IPS-20b (cell line): ENCODE data around the gene DDC.
"Not testable (repeated sequence)": the region's sequence is repeated elsewhere in the genome, so short reads cannot be mapped to it uniquely, and the experiment has no call there.

Source experiments
- H3K27ac ChIP-seq: one replicate; pipeline ENCODE4 v1.5.1; 2013; ENCODE audit warnings: low read length
- H3K27me3 ChIP-seq: 2 replicates; pipeline ENCODE4 v1.6.1; 2013; ENCODE audit warnings: mild to moderate bottlenecking, low read length, inconsistent platforms; ENCODE audit not compliant: insufficient read depth
- H3K36me3 ChIP-seq: 2 replicates; pipeline ENCODE4 v1.6.1; 2013; ENCODE audit warnings: low read depth, mild to moderate bottlenecking, inconsistent platforms, low read length, moderate library complexity; ENCODE audit not compliant: insufficient read depth
- H3K4me1 ChIP-seq: 2 replicates; pipeline ENCODE4 v1.6.1; 2013; ENCODE audit warnings: mild to moderate bottlenecking, control low read depth, inconsistent platforms, low read length, moderate library complexity; ENCODE audit not compliant: insufficient read depth
- H3K4me3 ChIP-seq: 2 replicates; pipeline ENCODE4 v1.5.1; 2013; ENCODE audit warnings: mild to moderate bottlenecking, low read length, inconsistent platforms
- H3K9ac ChIP-seq: 2 replicates; pipeline ENCODE4 v1.6.1; 2013; ENCODE audit warnings: low read depth, mild to moderate bottlenecking, inconsistent platforms, low read length, moderate library complexity
- H3K9me3 ChIP-seq: 2 replicates; pipeline ENCODE4 v1.6.1; 2013; ENCODE audit warnings: mild to moderate bottlenecking, low read depth, low read length, inconsistent platforms; ENCODE audit not compliant: insufficient read depth

DDC gene

DNA sequence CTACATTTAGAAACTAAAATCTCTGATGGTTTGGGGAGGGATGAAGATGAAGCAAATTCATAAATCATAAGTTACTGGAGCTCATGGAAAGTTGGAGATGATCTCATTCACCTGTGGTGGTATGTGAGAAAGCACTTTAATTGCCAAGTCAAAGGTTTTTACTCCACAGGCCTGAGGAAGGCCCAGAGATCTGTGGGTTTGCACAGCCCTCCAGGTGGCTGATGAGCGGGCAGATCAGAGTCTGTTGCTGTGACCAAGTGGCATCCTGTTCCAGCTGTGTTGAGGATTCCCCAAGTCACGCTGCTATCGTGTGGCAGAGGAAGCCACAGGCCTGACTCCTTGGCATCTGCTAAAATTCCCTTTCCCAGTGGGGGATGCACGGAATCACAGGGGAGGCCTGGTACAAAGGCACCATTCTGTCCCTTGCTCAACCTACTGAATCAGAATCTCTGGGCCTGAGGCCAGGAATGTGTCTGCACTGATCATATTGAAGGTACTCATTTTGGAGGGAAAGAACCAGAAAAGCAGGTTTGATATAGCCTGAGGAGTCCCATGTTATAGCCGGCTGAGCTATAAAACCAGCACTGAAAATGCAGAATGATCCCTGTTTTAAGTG, 19.7 kb upstream of the DDC start:
- no peak overlapping the region for H3K4me3 ChIP-seq
- H3K36me3 ChIP-seq = no peaks in the 10 kb centered on the region
- no peaks in the 10 kb centered on the region for H3K4me1 ChIP-seq
- H3K27ac ChIP-seq = no peak overlapping the region
- no peaks in the 10 kb centered on the region for H3K27me3 ChIP-seq
- H3K9ac ChIP-seq = no peak overlapping the region
- H3K9me3 ChIP-seq = peaks cover 24% of the 10 kb centered on the region

DNA sequence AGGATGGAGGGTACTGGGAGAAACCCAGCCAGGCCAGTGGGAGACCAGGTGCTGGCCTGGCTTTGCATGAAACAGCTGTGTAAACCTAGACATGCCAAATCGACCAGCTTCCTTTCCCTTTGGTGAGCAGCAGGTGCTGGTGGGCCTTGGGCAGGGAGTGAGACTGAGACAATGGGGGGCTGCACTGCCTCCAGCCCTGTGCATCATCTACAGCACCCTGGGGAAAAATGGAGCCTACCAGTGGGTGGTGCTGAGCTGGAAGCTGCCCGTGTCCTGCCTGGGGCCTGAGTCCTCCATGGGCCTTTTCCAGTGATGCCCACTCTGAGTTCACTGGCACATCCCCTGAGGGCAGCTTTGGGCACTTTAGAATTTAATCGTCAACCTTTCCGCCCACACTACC, 19.2 kb upstream of the DDC start:
- no peaks in the 10 kb centered on the region for H3K4me1 ChIP-seq
- H3K27ac ChIP-seq = no peak overlapping the region
- no peak overlapping the region for H3K4me3 ChIP-seq
- H3K9ac ChIP-seq = no peak overlapping the region
- H3K36me3 ChIP-seq = no peaks in the 10 kb centered on the region
- H3K9me3 ChIP-seq = peaks cover 24% of the 10 kb centered on the region
- H3K27me3 ChIP-seq = no peaks in the 10 kb centered on the region

DNA sequence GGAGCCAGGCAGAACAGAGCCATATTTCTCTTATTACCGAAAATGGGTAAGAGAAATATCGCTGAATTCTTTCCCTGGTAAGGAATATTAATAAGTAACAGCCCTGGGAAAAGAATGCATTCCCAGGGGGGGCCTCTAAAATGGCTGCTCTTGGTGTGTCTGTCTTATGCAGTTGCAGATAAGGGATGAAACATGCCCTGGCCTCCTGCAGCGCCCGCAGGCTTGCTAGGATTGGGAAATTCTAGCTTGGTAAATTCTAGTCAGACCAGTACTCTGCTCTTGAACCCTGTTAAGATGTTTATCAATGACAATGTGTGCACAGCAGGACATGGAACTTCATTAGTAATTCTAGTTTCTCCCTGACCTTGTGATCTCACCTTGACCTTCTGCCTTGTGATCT, 18.1 kb upstream of the DDC start:
- H3K36me3 ChIP-seq, H3K4me1 ChIP-seq, H3K4me3 ChIP-seq, H3K9ac ChIP-seq, H3K27ac ChIP-seq, H3K27me3 ChIP-seq: not testable (repeated sequence)
- peaks cover 24% of the 10 kb centered on the region for H3K9me3 ChIP-seq

DNA sequence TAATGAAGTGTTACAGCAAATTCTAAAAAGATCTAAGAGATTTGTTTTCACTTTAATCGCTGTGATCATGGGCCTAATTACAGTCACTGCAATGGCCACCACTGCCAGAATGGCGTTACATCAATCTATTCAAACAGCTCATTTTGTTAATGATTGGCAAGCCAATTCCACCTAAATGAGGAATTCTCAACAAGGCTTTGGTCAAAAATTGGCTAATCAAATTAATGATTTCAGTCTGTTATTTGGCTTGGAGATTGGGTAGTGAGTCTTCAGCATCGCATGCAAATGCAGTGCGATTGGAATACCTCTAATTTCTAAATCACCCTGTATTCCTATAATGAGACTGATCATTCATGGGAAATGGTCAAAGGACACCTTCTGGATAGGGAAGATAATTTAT, 17.1 kb upstream of the DDC start:
- H3K27ac ChIP-seq, H3K9ac ChIP-seq, H3K4me1 ChIP-seq, H3K36me3 ChIP-seq, H3K27me3 ChIP-seq, H3K4me3 ChIP-seq: not testable (repeated sequence)
- peaks cover 31% of the 10 kb centered on the region for H3K9me3 ChIP-seq

DNA sequence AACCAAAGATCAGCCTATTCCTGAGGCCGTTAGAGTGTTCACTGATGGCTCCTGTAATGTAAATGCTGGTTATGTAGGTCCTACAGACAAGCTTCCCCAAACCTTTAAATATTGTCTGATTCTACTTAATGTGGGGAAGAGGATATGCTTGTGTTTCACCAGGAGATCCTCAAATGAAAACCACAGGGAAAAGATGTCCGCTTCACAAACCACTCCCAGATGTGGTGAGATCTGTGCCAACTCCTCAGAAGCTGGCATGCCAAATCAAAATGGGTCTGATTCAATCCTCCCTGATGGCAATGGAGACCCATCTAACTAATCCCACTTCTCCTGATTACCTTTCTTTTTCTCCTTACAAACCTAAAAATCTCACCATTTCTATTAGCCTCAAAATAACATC, 15.5 kb upstream of the DDC start:
- H3K27ac ChIP-seq, H3K9ac ChIP-seq, H3K36me3 ChIP-seq, H3K27me3 ChIP-seq, H3K4me3 ChIP-seq, H3K4me1 ChIP-seq: not testable (repeated sequence)
- peaks cover 36% of the 10 kb centered on the region for H3K9me3 ChIP-seq

DNA sequence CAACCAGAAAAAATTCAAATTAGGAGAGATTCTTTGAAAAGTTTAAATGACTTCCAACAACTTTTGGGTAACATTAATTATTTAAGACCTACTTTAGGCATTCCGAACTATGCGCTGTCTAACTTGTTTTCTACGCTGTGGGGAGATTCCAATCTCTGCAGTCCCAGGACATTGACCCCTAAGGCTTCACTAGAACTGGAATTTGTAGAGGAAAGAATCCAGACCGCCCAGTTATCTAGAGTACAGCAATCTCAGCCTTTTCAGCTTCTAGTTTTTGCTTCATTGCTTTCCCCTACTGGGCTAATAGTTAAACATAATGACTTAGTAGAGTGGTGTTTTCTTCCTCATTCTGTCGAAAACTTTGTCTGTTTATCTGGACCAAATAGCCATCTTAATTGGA, 14.9 kb upstream of the DDC start:
- Histone ChIP-seq H3K9ac (no peak overlapping the region), H3K27ac (no peak overlapping the region), H3K4me1 (no peaks in the 10 kb centered on the region), H3K36me3 (no peaks in the 10 kb centered on the region), H3K27me3 (no peaks in the 10 kb centered on the region), H3K4me3 (no peak overlapping the region), H3K9me3 (peaks cover 35% of the 10 kb centered on the region)

DNA sequence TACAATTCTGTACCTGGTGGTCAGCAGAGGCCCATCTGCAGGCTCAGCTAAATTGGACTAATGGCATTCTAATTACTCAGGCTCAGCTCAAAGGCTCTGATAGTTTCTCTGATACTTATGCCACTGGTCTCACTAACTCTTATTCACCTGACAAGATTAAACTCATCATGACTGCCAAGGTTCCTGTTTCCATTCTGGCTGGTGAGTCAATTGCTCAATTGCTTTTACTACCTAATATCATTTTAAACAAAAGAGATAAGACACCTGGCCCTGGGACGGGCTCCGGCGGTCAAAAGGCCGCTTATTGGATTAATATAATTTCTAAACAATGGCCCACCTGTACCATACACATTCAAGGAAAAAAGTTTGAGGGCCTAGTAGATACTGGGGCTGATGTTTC, 12.9 kb upstream of the DDC start:
- not testable (repeated sequence) for H3K36me3 ChIP-seq, H3K9ac ChIP-seq, H3K4me3 ChIP-seq, H3K27ac ChIP-seq, H3K27me3 ChIP-seq, H3K4me1 ChIP-seq
- peaks cover 15% of the 10 kb centered on the region for H3K9me3 ChIP-seq

DNA sequence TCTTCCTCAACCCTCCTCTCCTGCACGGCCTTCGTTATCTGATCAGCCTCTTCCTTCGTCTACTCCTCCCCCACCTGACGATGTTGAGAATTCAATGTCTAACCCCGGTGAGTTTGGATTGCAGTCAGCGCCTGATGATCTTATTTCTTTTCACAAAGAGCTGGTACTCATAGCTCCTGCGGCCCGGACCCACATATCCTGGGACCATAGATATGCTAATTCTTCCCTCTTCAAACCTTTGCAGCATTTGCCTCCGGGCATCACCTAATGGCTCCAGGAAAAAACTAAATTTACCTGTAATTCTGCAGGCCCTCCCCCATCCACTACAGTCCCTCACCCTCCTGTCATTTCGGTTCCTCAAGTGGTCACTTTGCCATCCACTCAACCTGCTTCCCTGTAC, 12.4 kb upstream of the DDC start:
- H3K27me3 ChIP-seq = no peaks in the 10 kb centered on the region
- H3K9ac ChIP-seq = no peak overlapping the region
- H3K9me3 ChIP-seq = peaks cover 12% of the 10 kb centered on the region
- H3K27ac ChIP-seq = no peak overlapping the region
- H3K4me1 ChIP-seq = no peaks in the 10 kb centered on the region
- no peaks in the 10 kb centered on the region for H3K36me3 ChIP-seq
- no peak overlapping the region for H3K4me3 ChIP-seq

DNA sequence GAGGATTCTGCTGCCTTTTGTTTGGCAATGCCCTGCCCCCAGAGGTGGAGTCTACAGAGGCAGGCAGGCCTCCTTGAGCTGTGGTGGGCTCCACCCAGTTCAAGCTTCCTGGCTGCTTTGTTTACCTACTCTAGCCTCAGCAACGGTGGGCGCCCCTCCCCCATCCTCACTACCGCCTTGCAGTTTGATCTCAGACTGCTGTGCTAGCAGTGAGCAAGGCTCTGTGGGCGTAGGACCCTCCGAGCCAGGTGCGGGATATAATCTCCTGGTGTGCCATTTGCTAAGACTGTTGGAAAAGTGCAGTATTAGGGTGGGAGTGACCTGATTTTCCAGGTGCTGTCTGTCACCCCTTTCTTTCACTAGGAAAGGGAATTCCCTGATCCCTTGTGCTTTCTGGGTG, 11.2 kb upstream of the DDC start:
- not testable (repeated sequence) for H3K4me1 ChIP-seq, H3K27me3 ChIP-seq, H3K36me3 ChIP-seq, H3K27ac ChIP-seq, H3K4me3 ChIP-seq, H3K9ac ChIP-seq
- H3K9me3 ChIP-seq = peaks cover 12% of the 10 kb centered on the region

DNA sequence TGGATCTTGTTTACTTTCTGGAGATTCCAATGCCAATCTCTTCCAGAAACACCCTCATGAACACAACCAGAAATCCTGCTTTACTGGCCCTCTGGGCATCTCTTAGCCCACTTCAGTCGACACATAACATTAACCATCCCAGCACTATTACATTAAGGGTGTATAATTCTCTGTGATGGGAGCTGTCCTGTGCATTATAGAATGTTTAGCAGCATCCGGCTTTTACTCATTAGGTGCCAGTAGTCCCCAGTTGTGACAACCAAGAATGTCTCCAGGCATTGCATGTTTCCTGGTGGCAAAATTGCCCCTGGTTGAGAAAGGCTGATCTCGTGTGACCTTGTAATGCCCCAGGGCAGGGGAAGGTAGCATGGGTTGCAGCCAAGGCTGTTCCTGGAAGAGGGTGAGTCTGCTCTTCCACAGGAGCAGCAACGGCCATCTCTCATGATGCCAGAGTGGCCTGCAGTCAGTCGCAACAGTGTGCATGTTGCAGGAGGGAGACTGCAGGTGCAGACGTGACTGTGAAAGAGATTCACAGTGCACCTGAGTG, 2.6 kb upstream of the DDC start:
- no peak overlapping the region for H3K27ac ChIP-seq
- H3K9ac ChIP-seq = no peak overlapping the region
- H3K9me3 ChIP-seq = peaks cover 4% of the 10 kb centered on the region; the same call in 1 of the 2 replicates
- no peaks in the 10 kb centered on the region for H3K36me3 ChIP-seq
- H3K4me1 ChIP-seq = no peaks in the 10 kb centered on the region
- H3K4me3 ChIP-seq = no peak overlapping the region
- no peaks in the 10 kb centered on the region; the same call in 1 of the 2 replicates for H3K27me3 ChIP-seq

DNA sequence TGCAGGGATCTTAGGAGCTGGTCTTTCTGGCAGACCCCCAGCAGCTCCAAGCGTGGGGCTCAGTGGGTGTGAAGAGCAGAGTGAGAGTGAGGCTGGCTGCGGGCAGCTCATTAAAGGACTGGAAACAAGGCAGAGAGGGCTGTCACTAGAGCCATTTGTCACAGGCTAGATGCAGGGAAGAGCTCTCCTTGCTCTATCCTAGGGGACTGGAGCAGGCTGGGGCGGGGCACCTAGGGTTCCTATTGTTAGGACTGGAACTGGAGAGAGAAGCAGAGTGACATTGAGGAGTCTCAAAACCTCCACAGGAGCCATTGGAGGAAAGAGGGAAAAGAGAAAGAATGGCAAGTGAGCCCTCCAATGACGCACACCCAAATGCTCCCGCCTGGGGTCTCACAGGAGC, 772 bp upstream of the DDC start:
- Histone ChIP-seq H3K9ac (no peak overlapping the region), H3K4me1 (no peaks in the 10 kb centered on the region), H3K4me3 (no peak overlapping the region), H3K27ac (no peak overlapping the region), H3K9me3 (peaks cover 4% of the 10 kb centered on the region; the same call in 1 of the 2 replicates), H3K36me3 (no peaks in the 10 kb centered on the region), H3K27me3 (no peaks in the 10 kb centered on the region; the same call in 1 of the 2 replicates)

DNA sequence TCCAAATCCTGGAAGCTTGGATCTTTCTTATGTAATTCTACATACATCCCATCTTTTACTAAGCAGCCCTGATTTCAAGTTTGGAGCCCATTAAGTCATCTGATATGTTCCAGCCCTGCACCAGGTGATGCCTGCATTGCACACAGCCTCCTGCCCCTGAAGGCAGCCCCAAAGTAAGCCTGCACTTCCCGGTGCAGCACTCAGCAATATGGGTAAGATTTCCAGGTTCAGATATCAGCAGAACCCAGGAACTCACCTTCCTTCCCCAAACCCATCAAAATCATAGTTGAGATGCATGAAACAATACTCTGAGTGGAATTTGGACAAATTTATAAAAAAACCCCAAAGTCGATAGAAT, 333 bp upstream of the DDC start:
- H3K27ac ChIP-seq = no peak overlapping the region
- no peaks in the 10 kb centered on the region; the same call in 1 of the 2 replicates for H3K4me1 ChIP-seq
- H3K4me3 ChIP-seq = no peak overlapping the region
- no peak overlapping the region for H3K9ac ChIP-seq
- H3K9me3 ChIP-seq = peaks cover 4% of the 10 kb centered on the region; the same call in 1 of the 2 replicates
- H3K27me3 ChIP-seq = no peaks in the 10 kb centered on the region; the same call in 1 of the 2 replicates
- H3K36me3 ChIP-seq = no peaks in the 10 kb centered on the region
